Nephron (organoid): ENCODE measurements around the gene NCOA7.

Source experiments
- H3K27ac Mint-ChIP-seq, 3 experiments: 2 replicates each; pipeline ENCODE4 v1.8.0; 2020; ENCODE audit warnings: mixed read lengths in 3 of 3, mild to moderate bottlenecking in 2 of 3, moderate library complexity in 1 of 3
- H3K27me3 Mint-ChIP-seq: 2 replicates; pipeline ENCODE4 v1.8.0; 2021; ENCODE audit warnings: low read depth, mild to moderate bottlenecking, moderate library complexity, mixed read lengths
- H3K36me3 Mint-ChIP-seq: 2 replicates; pipeline ENCODE4 v1.8.0; 2020; ENCODE audit warnings: low read depth, mixed read lengths
- H3K4me1 Mint-ChIP-seq: 2 replicates; pipeline ENCODE4 v1.8.0; 2020; ENCODE audit warnings: mixed read lengths
- H3K4me3 Mint-ChIP-seq, 3 experiments: 2 replicates each; pipeline ENCODE4 v1.8.0; 2020; ENCODE audit warnings: mild to moderate bottlenecking in 3 of 3, mixed read lengths in 3 of 3, moderate library complexity in 2 of 3
- H3K9me3 Mint-ChIP-seq: 2 replicates; pipeline ENCODE4 v1.8.0; 2020; ENCODE audit warnings: mixed read lengths
- TF ChIP-seq, protein P1 (sequence below), 3 experiments: fragments of 200-600 bp; sonication (generic); IDR thresholded peaks; one replicate each; pipeline ENCODE4 v1.5.0; 2021; ENCODE audit warnings: antibody characterized with exemption in 3 of 3; ENCODE audit not compliant: unreplicated experiment in 3 of 3

The NCOA7 gene

DNA sequence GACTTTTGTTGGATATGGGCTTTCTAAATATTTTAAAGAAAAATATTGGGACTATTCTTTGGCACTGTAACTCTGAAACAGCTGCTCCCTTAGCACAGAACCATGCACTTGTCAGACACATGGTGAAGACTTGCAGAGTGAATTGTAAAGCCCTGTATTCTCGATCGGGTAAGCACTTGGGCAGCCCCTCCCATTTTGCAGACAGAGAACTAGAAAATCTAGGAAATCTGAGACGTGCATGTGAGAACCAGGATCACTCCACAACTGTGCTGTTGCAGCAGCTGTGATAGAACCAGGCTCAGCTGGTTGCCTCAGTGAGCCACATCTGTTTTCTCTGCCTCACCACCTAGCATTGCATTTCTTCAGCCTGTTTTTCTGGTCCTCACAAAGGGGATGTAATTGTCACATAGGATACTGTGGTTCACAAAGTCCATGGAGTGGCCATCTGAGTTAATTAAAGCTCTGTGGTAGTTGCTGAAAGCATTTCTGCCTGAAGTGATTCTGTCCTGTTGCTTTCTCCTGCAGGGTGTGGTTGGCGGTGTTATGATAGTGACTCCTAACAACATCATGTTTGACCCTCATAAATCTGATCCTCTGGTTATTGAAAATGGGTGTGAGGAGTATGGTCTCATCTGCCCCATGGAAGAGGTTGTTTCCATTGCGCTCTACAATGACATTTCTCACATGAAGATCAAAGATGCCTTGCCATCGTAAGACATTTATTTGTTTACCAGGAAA, 94.0 kb downstream of the NCOA7 start:
- H3K27me3 Mint-ChIP-seq: no peaks in the 10 kb centered on the region
- no peaks in the 10 kb centered on the region for H3K9me3 Mint-ChIP-seq
- H3K27ac Mint-ChIP-seq: no peak overlapping the region
- no peaks in the 10 kb centered on the region for H3K4me1 Mint-ChIP-seq
- TF ChIP-seq, protein P1, sequence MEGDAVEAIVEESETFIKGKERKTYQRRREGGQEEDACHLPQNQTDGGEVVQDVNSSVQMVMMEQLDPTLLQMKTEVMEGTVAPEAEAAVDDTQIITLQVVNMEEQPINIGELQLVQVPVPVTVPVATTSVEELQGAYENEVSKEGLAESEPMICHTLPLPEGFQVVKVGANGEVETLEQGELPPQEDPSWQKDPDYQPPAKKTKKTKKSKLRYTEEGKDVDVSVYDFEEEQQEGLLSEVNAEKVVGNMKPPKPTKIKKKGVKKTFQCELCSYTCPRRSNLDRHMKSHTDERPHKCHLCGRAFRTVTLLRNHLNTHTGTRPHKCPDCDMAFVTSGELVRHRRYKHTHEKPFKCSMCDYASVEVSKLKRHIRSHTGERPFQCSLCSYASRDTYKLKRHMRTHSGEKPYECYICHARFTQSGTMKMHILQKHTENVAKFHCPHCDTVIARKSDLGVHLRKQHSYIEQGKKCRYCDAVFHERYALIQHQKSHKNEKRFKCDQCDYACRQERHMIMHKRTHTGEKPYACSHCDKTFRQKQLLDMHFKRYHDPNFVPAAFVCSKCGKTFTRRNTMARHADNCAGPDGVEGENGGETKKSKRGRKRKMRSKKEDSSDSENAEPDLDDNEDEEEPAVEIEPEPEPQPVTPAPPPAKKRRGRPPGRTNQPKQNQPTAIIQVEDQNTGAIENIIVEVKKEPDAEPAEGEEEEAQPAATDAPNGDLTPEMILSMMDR (IDR thresholded peaks at IDR 0.05; ENCODE audit: unreplicated experiment in 3 of 3): no peak
- peaks cover 39% of the 10 kb centered on the region for H3K36me3 Mint-ChIP-seq
- H3K4me3 Mint-ChIP-seq: no peak overlapping the region

DNA sequence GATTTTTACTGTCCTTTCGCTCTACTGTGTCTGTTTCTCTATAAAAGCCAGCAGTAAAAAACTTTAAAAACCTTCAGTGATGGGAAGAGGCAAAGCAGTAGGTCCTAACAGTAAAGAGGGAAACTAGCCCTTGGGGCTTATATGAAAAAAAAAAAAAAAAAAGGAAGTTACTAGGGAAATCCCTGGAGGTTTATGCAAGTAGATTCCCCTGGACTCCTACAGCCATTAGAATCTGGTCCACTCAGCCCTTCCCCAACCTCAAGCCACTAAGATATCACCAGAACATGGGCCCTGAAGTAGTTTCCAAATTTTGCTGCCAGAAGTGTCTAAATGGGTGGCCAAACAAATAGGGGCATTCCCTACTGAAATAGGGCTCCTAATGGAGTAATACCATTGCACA, 95.3 kb downstream of the NCOA7 start:
- Mint-ChIP-seq H3K27me3 (no peaks in the 10 kb centered on the region), H3K36me3 (peaks cover 32% of the 10 kb centered on the region), H3K9me3 (no peaks in the 10 kb centered on the region), H3K27ac (no peak overlapping the region), H3K4me1 (no peaks in the 10 kb centered on the region), H3K4me3 (no peak overlapping the region)
- TF ChIP-seq, protein P1 (IDR thresholded peaks at IDR 0.05; ENCODE audit: unreplicated experiment in 3 of 3): no peak

DNA sequence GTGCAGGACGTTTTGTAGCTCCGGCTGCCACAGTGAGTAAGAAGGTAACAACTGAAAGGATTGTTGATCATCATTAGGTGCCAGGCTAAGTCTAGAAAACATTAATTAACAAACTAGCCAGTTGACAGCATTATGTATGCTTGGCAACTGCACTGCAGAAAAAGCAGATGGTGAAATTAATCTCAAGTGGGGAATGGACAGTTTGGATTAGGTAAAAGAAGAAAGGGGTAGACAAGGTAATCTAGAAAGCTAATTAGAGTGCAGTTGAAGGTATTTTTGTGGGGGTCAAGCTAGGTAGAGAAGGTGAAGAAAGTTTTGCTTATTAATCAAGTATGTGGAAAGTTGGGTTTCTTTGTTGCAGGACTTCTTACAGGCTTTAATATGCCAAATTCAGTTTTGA, 96.2 kb downstream of the NCOA7 start:
- Mint-ChIP-seq H3K4me3 (no peak overlapping the region), H3K27me3 (no peaks in the 10 kb centered on the region), H3K4me1 (no peaks in the 10 kb centered on the region), H3K9me3 (no peaks in the 10 kb centered on the region), H3K27ac (no peak overlapping the region), H3K36me3 (peaks cover 31% of the 10 kb centered on the region)
- TF ChIP-seq, protein P1 (IDR thresholded peaks at IDR 0.05; ENCODE audit: unreplicated experiment in 3 of 3): no peak

DNA sequence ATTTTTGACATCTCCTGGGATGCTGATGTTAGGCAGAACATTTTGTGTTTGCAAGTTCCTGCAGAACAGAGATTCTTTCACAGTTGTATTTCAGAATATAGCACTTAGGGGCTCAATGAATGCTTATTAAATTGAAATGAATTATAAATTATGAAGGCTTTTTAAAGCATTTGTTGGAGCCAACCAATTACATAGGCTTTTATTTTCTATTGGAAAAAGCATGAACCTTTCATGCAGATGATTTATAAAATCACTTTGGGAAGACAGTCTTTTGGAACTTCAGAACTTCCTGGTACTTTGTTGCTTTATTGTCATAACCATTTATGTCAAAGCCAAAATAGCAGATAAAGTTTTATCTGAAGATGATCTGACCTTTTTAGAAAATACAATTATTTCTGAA, 96.6 kb downstream of the NCOA7 start:
- H3K4me3 Mint-ChIP-seq: no peak overlapping the region
- H3K4me1 Mint-ChIP-seq: no peaks in the 10 kb centered on the region
- H3K27me3 Mint-ChIP-seq: no peaks in the 10 kb centered on the region
- H3K36me3 Mint-ChIP-seq: peaks cover 28% of the 10 kb centered on the region
- H3K9me3 Mint-ChIP-seq: no peaks in the 10 kb centered on the region
- TF ChIP-seq, protein P1 (IDR thresholded peaks at IDR 0.05; ENCODE audit: unreplicated experiment in 3 of 3): no peak
- H3K27ac Mint-ChIP-seq: no peak overlapping the region

DNA sequence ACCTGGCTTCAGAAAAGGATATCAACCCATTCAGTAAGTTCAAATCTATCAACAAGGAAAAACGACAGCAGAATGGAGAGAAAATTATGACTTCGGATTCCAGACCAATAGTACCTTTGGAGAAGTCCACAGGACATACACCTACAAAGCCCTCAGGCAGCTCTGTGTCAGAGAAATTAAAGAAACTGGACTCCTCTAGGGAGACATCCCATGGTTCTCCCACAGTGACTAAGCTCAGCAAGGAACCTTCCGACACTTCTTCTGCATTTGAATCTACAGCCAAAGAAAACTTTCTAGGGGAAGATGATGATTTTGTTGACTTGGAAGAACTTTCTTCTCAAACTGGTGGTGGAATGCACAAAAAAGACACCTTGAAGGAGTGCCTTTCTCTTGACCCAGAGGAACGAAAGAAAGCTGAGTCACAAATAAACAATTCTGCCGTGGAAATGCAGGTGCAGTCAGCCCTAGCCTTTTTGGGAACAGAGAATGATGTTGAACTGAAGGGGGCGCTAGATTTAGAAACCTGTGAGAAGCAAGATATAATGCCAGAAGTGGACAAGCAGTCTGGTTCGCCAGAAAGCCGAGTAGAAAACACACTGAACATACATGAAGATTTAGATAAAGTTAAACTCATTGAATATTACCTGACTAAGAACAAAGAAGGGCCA, 98.4 kb downstream of the NCOA7 start:
- no peak overlapping the region for H3K27ac Mint-ChIP-seq
- peaks cover 13% of the 10 kb centered on the region for H3K36me3 Mint-ChIP-seq
- no peak overlapping the region for H3K4me3 Mint-ChIP-seq
- H3K9me3 Mint-ChIP-seq: no peaks in the 10 kb centered on the region
- H3K27me3 Mint-ChIP-seq: no peaks in the 10 kb centered on the region
- TF ChIP-seq, protein P1 (IDR thresholded peaks at IDR 0.05; ENCODE audit: unreplicated experiment in 3 of 3): peak in 2 of 3 experiments; percentile 11 to 19
- H3K4me1 Mint-ChIP-seq: no peaks in the 10 kb centered on the region
